ENCODE measurements around the gene FAAH. TPM values are rescaled to one million over a fixed set of nuclear protein-coding genes. Genes with fewer than 3 reads are reported as not detected.

FAAH gene
- total RNA-seq, 1 experiment from 2014 or later: 0.74 TPM

DNA sequence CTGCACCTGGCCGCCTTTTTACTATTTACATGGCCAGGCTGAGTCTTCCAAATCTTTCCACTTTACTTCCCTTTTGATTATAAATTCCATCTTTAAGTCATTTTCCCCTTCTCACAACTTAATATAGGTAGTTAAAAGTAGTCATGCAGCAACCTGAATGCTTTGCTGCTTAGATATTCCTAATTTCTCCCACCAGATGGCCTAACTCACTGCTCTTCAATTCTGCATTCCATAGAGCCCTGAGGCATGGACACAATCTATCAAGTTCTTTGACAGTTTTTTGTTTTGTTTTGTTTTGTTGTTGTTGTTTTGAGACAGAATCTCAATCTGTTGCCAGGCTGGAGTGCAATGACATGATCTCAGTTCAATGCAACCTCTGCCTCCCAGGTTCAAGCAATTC, 21.7 kb upstream of the FAAH start:
- no peaks in the 10 kb centered on the region for H3K27me3 ChIP-seq (replicated peaks)
- no peak overlapping the region for H3K27ac ChIP-seq
- no peaks in the 10 kb centered on the region for H3K4me1 ChIP-seq (replicated peaks)
- no peak overlapping the region for H3K4me3 ChIP-seq
- DNase-seq (ENCODE audit: low read depth in 1 of 2, low spot score in 2 of 2): no peak
- H3K36me3 ChIP-seq: peaks cover 10% of the 10 kb centered on the region
- H3K9me3 ChIP-seq (replicated peaks): no peaks in the 10 kb centered on the region

DNA sequence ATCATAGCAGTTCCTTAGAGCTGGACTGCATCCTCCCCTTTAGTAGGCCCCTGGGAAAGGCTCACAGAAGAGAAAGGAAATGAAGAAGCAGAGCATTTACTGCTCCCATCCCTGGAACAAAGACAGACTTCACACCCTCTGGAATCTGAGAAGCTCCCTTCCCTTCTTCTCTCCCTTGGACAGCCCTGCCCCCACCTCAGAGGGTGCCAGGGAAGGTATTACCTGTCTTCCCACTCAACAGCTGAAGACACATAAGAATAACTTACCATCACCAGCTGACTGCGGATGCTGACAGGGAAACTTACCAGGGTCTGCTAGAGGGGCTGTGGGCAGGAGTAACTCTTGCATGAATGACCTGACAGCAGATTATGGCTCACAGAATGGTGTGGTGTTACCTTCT, 14.1 kb upstream of the FAAH start:
- no peaks in the 10 kb centered on the region for H3K4me1 ChIP-seq (replicated peaks)
- H3K36me3 ChIP-seq: no peaks in the 10 kb centered on the region
- H3K27me3 ChIP-seq (replicated peaks): no peaks in the 10 kb centered on the region
- no peak overlapping the region for H3K27ac ChIP-seq
- no peak overlapping the region for H3K4me3 ChIP-seq
- no peak for DNase-seq (ENCODE audit: low read depth in 1 of 2, low spot score in 2 of 2)
- H3K9me3 ChIP-seq (replicated peaks): peaks cover 2% of the 10 kb centered on the region; the same call in 1 of the 2 replicates

DNA sequence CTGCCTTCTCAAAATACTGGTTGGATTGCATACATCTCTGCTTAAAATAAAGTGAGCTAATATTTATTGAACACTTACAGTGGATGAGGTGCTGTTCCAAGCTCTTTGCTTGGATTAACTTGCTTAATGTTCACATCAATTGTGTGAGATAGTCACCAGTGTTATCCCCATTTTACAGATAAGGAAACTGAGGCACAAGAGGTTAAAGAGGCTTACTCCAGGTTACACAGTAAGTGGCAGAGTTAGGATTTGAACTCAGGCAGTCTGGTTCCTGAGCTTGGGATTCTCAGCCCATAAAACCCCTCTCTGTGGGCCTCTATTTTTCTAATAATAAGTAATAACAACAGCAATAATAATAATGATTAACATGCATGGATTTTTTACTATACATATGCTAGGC, 13.6 kb upstream of the FAAH start:
- Histone ChIP-seq H3K4me1 (replicated peaks) (no peaks in the 10 kb centered on the region), H3K27me3 (replicated peaks) (no peaks in the 10 kb centered on the region), H3K9me3 (replicated peaks) (peaks cover 2% of the 10 kb centered on the region; the same call in 1 of the 2 replicates), H3K27ac (no peak overlapping the region), H3K4me3 (no peak overlapping the region), H3K36me3 (no peaks in the 10 kb centered on the region)
- no peak for DNase-seq (ENCODE audit: low read depth in 1 of 2, low spot score in 2 of 2)

DNA sequence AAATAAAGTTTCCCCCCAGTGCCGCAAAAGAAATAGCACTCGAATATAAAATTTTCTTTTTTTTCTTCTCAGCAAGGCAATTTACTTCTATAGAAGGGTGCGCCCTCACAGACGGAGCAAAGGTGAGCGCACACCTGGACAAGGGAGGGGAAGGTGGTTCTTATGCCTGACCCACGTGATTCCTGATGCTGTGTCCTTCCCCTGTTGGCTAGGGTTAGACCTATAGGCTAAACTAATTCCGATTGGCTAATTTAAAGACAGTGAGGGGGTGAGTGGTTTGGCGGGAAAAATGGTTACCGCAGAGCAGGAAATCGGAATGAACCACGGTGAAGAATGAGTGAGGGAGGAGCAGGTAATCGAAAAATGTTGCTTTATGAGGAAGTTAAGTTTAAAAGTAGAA, 607 bp upstream of the FAAH start:
- Histone ChIP-seq H3K9me3 (replicated peaks) (peaks cover 18% of the 10 kb centered on the region), H3K27me3 (replicated peaks) (peaks cover 26% of the 10 kb centered on the region), H3K4me1 (replicated peaks) (peaks cover 7% of the 10 kb centered on the region), H3K36me3 (no peaks in the 10 kb centered on the region), H3K27ac (no peak overlapping the region), H3K4me3 (no peak overlapping the region)
- DNase-seq (ENCODE audit: low read depth in 1 of 2, low spot score in 2 of 2): no peak

DNA sequence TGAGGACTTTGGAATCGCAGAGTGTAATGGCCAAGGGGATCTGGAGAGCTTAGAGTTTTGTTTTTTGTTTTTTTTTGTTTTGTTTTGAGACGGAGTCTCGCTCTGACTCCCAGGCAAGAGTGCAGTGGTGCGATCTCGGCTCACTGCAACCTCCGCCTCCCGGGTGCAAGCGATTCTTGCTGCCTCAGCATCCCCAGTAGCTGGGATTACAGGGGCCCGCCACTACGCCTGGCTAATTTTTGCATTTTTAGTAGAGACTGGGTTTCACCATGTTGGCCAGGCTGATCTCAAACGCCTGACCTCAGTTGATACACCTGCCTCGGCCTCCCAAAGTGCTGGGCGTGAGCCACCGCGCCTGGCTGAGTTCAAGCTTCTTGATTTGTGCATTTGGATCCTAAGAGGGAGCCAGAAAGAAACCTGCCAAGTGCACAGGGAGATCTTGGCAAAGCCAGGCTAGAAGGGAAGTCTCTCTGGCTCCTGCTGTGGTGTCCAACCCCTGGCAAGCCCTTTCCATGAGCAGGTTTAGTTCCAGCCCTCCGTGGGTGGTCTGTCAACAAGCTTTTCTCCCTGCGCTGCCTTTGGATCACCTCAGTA, 852 bp downstream of the FAAH start:
- DNase-seq (ENCODE audit: low read depth in 1 of 2, low spot score in 2 of 2): no peak

DNA sequence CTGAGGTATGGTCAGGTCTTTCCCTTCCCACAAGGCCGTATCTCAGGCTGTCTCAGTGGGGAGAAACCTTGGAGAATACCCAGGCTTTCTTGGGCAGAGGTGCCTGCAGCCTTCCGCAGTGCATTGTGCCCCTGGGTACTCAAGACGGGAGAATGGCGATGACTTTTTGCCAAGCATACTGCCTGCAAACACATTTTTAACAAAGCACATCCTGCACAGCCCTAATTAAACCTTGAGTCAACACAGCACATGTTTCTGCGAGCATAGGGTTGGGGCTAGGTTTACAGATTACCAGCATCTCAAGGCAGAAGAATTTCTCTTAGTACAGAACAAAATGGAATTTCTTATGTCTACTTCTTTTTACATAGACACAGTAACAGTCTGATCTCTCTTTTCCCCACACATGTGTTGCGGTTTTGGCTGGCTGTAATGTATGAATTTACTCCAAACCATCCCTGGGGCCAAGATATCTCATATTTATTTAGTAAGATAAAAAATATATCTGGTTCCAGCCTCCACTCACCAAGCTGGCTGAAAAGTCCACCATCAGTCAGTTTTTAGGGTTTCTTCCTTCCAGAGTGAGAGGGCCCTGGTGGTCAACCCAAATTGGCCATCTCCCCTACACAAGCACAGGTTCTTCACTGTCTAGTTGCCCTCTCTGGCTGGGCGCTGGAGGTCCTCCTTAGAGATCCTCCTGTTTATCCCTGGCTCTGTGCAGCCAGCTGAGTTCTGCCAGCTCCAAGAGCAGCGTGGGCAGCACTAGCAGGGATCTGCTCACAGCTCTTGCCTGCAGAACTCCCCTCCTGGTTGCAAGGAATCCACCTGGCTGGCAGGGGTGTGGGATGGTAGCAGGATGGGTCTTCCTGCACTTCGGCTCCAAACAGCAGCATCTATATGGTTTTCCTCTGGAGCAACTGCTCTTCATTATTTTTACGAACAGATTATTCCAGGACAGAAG, 2.6 kb downstream of the FAAH start:
- H3K9me3 ChIP-seq (replicated peaks): peaks cover 18% of the 10 kb centered on the region
- no peak for DNase-seq (ENCODE audit: low read depth in 1 of 2, low spot score in 2 of 2)
- peaks cover 26% of the 10 kb centered on the region for H3K27me3 ChIP-seq (replicated peaks)

More for the DNA sequence above, 852 bp downstream of the FAAH start:
- peaks cover 18% of the 10 kb centered on the region for H3K9me3 ChIP-seq (replicated peaks)
- H3K36me3 ChIP-seq: no peaks in the 10 kb centered on the region
- peaks cover 26% of the 10 kb centered on the region for H3K27me3 ChIP-seq (replicated peaks)
- H3K27ac ChIP-seq: no peak overlapping the region
- H3K4me3 ChIP-seq: no peak overlapping the region
- H3K4me1 ChIP-seq (replicated peaks): peaks cover 7% of the 10 kb centered on the region

DNA sequence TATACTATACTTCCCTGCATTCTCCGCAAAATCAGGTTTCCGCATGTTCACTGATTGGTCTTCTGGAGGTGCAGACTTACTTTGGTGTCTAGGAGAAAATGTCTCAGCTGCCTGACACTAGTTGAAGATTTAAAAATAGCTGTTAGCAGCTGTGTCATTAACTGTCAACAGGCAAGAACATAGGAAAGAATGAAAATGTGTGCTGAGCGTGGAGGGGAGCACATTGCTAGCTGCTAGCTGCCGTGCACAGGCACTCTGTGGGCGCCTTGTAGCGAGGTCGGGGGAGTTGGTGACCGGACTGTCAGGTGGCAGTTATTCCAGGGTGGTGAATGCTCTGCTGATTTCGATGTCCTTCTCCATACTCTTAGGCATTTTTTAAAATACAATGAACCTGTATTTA, 5.2 kb downstream of the FAAH start:
- peaks cover 3% of the 10 kb centered on the region for H3K9me3 ChIP-seq (replicated peaks)
- no peak overlapping the region for H3K4me3 ChIP-seq
- peaks cover 13% of the 10 kb centered on the region for H3K27me3 ChIP-seq (replicated peaks)
- peaks cover 2% of the 10 kb centered on the region for H3K4me1 ChIP-seq (replicated peaks)
- no peak for DNase-seq (ENCODE audit: low read depth in 1 of 2, low spot score in 2 of 2)
- H3K36me3 ChIP-seq: no peaks in the 10 kb centered on the region
- H3K27ac ChIP-seq: no peak overlapping the region

More for the DNA sequence above, 2.6 kb downstream of the FAAH start:
- no peak overlapping the region for H3K4me3 ChIP-seq
- no peak overlapping the region for H3K27ac ChIP-seq
- no peaks in the 10 kb centered on the region for H3K36me3 ChIP-seq
- H3K4me1 ChIP-seq (replicated peaks): peaks cover 7% of the 10 kb centered on the region

DNA sequence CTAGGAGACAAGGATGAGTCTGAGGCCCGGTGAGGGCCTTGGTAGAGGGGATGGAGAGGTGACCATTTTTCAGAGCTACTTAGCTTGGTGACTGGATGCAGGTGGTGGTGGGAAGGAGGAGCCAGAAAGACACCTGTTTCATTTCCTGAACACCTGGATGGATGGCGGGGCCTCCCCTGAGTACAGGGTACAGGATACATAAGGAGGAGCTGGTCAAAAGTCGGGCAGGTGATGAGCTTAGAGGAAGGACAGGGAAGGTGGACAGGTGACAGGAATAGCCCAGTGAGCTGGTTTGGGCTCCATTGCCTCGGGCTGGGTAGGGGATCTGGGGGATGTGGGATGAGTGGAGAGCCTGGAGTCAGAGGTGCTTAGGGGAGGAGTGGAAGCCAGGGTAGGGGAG, 6.3 kb downstream of the FAAH start:
- no peak overlapping the region for H3K4me3 ChIP-seq
- H3K4me1 ChIP-seq (replicated peaks): no peaks in the 10 kb centered on the region
- H3K27ac ChIP-seq: no peak overlapping the region
- no peaks in the 10 kb centered on the region for H3K9me3 ChIP-seq (replicated peaks)
- no peak for DNase-seq (ENCODE audit: low read depth in 1 of 2, low spot score in 2 of 2)
- peaks cover 3% of the 10 kb centered on the region for H3K27me3 ChIP-seq (replicated peaks)
- H3K36me3 ChIP-seq: no peaks in the 10 kb centered on the region

DNA sequence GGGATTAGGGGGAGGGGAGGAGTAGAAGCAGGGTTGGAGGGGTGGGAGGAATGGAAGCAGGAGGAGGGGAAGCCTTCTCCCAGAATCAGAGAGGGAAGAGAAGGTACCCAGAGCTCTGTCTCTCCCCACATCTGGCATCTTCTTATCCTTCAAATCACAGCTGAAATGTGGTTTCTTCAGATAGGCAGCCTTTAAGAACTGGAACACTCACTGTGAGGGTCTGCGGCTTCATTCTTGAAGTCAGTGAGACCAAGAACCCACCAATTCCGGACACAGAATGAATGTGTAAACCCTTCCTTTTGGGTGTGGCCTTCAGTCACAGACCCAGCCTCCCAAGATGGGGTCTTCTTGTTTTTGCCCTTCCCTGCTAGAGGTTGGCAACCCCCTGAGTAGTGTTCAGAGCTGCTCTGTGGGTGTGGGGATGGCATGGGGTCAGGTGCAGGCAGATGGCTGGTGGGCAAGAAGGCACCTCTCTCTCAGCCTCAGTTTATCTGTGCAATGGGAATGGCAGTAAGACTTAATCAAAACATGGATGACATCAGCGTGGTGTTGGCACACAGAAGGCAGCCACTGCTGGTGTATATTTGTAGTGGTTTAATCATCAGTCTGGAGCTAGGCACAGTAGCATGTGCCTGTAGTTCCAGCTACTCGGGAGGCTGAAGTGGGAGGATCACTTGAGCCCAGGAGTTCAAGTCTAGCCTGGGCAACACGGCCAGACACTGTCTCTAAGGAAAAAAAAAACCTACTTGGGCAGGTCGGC, 7.2 kb downstream of the FAAH start:
- no peak for DNase-seq (ENCODE audit: low read depth in 1 of 2, low spot score in 2 of 2)
- no peak overlapping the region for H3K4me3 ChIP-seq
- peaks cover 4% of the 10 kb centered on the region; the same call in 1 of the 2 replicates for H3K4me1 ChIP-seq (replicated peaks)
- H3K9me3 ChIP-seq (replicated peaks): no peaks in the 10 kb centered on the region
- no peaks in the 10 kb centered on the region for H3K36me3 ChIP-seq
- H3K27ac ChIP-seq: no peak overlapping the region
- no peaks in the 10 kb centered on the region for H3K27me3 ChIP-seq (replicated peaks)

DNA sequence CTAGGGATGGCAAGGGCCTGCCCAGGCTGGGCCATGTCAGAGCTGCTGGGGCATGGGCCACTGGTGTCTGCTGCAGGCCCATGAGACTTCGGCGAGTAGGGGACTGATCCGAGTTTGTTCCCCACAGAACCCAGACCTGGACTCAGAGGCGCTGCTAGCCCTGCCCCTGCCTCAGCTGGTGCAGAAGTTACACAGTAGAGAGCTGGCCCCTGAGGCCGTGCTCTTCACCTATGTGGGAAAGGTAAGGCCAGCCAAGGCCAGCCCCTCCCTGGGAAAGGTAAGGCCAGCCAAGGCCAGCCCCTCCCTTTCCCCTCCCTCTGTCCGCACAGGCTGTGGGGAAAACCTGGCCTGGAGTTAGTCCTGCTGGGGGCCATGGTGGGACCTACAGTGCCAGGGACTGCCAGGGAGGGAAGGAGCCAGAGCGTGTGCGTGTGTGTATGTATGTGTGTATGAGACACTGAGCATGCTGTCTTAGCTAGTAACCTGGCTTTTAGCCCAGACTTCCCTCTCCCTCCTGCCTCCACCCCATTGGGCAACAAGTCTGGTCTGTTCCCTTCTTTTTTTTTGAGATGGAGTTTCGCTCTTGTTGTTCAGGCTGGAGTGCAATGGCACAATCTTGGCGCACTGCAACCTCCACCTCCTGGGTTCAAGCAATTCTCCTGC, 8.0 kb downstream of the FAAH start:
- H3K36me3 ChIP-seq: no peaks in the 10 kb centered on the region
- H3K9me3 ChIP-seq (replicated peaks): no peaks in the 10 kb centered on the region
- no peak for DNase-seq (ENCODE audit: low read depth in 1 of 2, low spot score in 2 of 2)
- H3K27me3 ChIP-seq (replicated peaks): no peaks in the 10 kb centered on the region
- H3K27ac ChIP-seq: no peak overlapping the region
- H3K4me3 ChIP-seq: no peak overlapping the region
- H3K4me1 ChIP-seq (replicated peaks): peaks cover 6% of the 10 kb centered on the region; the same call in 1 of the 2 replicates

DNA sequence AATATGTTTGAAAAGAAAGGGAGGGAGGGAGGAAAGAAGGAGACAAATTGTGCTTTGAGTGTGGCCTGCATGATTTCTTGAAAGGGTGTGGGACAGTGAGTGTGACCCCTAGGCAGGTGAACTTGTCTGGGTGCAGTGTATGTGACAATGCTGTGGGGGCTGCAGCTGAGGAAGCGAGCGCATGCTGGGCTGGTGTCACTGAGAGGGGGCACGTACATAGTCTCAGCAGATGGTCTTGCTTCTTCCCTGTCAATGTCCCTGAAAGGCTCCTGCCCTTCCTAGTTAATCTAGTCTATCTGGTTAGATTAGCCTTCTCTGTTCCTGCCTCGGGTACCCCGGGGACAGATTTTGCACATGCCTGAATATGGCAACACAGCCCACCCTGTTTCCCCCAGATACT, 9.8 kb downstream of the FAAH start:
- Histone ChIP-seq H3K9me3 (replicated peaks) (no peaks in the 10 kb centered on the region), H3K36me3 (no peaks in the 10 kb centered on the region), H3K27me3 (replicated peaks) (no peaks in the 10 kb centered on the region), H3K4me3 (no peak overlapping the region), H3K4me1 (replicated peaks) (peaks cover 6% of the 10 kb centered on the region; the same call in 1 of the 2 replicates), H3K27ac (no peak overlapping the region)
- no peak for DNase-seq (ENCODE audit: low read depth in 1 of 2, low spot score in 2 of 2)

DNA sequence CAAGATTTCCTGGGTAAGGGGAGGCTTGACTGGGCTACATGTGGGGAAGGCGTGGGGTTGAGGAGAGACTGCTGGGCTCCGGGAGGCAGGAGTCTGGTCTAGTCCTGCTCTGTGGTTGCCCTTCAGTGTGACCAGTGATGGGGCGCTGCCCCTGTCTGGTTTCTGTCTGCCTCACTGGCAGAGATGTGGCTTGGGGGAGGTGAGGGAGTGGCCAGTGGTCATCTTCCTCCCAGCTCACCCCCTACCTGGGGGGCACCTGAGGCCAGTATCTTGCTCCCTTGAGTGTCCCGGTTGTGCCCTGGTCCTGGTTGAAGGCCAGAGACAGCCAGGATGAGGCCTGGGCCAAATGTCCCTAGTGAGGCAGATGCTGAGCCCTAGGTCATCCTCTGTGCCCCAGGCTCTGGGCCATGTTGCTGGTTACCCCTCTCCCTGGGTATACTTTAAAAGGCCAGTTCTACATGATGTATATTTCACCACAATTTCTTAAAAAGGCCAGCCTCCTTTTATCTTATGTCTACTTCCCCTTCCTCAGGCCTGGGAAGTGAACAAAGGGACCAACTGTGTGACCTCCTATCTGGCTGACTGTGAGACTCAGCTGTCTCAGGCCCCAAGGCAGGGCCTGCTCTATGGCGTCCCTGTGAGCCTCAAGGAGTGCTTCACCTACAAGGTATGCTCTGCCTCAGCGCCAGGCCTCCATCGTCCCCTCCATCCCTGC, 10.5 kb downstream of the FAAH start:
- no peaks in the 10 kb centered on the region for H3K27me3 ChIP-seq (replicated peaks)
- H3K27ac ChIP-seq: no peak overlapping the region
- peaks cover 6% of the 10 kb centered on the region; the same call in 1 of the 2 replicates for H3K4me1 ChIP-seq (replicated peaks)
- no peaks in the 10 kb centered on the region for H3K9me3 ChIP-seq (replicated peaks)
- DNase-seq (ENCODE audit: low read depth in 1 of 2, low spot score in 2 of 2): no peak
- H3K36me3 ChIP-seq: no peaks in the 10 kb centered on the region
- H3K4me3 ChIP-seq: no peak overlapping the region

DNA sequence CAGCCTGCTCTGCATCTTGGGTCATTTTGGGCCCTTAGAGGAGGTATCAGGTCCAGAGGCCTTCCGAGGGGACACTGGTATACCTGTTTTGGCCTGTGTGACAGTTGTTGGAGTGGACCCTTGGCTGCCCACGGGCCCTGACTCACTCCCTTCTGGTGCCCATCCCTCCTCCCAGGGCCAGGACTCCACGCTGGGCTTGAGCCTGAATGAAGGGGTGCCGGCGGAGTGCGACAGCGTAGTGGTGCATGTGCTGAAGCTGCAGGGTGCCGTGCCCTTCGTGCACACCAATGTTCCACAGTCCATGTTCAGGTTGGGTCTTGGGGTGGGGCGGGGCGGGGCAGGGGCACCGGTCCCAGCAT, 11.1 kb downstream of the FAAH start:
- no peak for DNase-seq (ENCODE audit: low read depth in 1 of 2, low spot score in 2 of 2)
- H3K4me1 ChIP-seq (replicated peaks): peaks cover 6% of the 10 kb centered on the region; the same call in 1 of the 2 replicates
- no peaks in the 10 kb centered on the region for H3K9me3 ChIP-seq (replicated peaks)
- H3K27me3 ChIP-seq (replicated peaks): no peaks in the 10 kb centered on the region
- no peak overlapping the region for H3K4me3 ChIP-seq
- no peaks in the 10 kb centered on the region for H3K36me3 ChIP-seq
- no peak overlapping the region for H3K27ac ChIP-seq
